ENCODE measurements around the gene STK11.
"Not testable (repeated sequence)": the region's sequence is repeated elsewhere in the genome, so short reads cannot be mapped to it uniquely, and the experiment has no call there.

Gene STK11

DNA sequence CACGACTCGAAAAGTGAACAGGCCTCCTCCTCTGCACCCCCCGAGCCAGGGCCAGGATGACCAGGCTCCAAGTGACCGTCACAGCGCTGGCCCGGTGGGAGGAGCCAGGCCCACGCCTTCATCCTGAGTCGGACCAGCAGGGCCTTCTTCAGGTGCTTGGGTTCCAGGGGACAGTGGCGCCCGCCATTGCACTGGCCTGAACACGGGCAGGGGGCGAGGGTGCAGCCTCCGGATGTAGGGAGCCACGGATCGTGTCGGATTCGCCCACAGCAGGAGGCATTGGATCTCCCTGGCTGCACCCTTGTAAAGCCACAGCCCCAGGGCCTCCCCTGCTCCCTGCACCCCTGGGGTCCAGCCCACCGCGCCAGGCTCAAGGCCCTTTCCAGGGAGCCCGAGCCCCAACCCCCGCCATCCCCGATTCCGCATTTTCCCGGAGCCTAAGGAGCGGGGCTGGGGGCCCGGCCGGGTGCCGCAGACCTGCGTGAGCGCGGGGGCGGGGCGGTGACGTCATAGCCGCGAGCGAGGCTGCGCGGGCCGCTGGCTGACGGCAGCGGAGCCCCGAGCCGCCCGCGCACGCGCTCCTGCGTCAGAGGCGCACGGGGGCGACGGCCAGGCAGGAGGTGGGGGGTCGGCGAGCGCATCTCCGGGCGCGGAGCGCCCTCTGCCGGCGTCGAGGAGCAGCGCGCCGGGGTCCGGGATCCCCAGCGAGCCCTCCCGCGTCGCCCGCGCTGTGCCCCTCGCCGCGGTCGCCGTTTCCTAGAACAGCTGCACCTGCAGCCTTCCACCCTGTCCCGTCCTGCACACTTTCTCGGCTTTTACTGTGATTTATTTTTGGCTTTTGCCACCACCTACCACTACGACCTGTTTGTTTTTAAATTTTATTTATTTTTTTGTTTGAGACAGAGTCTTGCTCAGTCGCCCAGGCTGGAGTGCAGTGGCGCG lies 34.5 kb downstream of the STK11 start:
- peak; percentile 77 for DNase-seq (ENCODE audit: extremely low read depth, low read depth)
- TF ChIP-seq, protein P1, sequence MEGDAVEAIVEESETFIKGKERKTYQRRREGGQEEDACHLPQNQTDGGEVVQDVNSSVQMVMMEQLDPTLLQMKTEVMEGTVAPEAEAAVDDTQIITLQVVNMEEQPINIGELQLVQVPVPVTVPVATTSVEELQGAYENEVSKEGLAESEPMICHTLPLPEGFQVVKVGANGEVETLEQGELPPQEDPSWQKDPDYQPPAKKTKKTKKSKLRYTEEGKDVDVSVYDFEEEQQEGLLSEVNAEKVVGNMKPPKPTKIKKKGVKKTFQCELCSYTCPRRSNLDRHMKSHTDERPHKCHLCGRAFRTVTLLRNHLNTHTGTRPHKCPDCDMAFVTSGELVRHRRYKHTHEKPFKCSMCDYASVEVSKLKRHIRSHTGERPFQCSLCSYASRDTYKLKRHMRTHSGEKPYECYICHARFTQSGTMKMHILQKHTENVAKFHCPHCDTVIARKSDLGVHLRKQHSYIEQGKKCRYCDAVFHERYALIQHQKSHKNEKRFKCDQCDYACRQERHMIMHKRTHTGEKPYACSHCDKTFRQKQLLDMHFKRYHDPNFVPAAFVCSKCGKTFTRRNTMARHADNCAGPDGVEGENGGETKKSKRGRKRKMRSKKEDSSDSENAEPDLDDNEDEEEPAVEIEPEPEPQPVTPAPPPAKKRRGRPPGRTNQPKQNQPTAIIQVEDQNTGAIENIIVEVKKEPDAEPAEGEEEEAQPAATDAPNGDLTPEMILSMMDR (IDR thresholded peaks at IDR 0.05; ENCODE audit: low read depth, low read length) = peak; percentile 50

DNA sequence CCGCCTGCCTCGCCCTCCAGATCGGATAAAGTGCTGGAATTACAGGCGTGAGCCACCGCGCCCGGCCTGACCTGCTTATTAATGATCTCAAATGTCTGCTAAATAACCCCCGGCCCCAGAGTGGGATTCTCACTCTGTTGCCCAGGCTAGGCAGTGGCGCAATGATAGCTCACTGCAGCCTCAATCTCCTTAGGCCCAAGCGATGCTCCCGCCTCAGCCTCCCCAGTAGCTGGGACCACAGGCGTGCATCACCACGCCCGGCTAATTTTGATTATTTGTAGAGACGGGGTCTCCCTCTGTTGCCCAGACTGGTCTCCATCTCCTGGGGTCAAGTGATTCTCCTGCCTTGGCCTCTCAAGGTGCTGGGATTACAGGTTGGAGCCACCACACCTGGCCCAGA lies 35.3 kb downstream of the STK11 start:
- TF ChIP-seq, protein P1 (IDR thresholded peaks at IDR 0.05; ENCODE audit: low read depth, low read length) = no peak
- no peak for DNase-seq (ENCODE audit: extremely low read depth, low read depth)

DNA sequence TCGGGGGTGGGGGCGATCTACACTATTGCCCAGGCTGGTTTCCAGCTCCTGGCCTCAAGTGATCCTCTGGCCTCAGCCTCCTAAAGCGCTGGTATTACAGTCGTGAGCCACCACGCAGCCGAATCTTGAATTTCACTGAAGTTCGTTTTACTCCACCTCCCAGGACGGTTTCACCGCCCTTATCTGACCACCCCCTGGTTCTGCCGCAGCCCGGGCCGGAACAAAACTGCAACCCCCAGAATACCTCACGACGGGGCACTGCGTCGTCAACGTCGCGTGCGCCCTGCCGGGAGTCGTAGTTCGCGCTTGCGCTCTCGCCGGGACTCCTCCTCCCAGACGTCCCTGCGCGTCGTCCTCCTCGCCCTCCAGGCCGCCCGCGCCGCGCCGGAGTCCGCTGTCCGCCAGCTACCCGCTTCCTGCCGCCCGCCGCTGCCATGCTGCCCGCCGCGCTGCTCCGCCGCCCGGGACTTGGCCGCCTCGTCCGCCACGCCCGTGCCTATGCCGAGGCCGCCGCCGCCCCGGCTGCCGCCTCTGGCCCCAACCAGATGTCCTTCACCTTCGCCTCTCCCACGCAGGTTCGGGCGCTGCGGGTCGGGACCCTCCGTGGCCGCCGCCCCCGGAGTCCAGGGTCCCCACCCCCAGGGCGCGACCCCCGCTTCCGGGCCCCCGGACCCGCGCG lies 36.0 kb downstream of the STK11 start, which contains the start of gene ATP5F1D:
TSS of gene ATP5F1D (plus strand) at position 335 of the 679 bp plus-strand sequence. CDS start at position 435, 100 bp downstream.
- DNase-seq (ENCODE audit: extremely low read depth, low read depth) = peak; percentile 85
- TF ChIP-seq, protein P1 (IDR thresholded peaks at IDR 0.05; ENCODE audit: low read depth, low read length) = no peak

DNA sequence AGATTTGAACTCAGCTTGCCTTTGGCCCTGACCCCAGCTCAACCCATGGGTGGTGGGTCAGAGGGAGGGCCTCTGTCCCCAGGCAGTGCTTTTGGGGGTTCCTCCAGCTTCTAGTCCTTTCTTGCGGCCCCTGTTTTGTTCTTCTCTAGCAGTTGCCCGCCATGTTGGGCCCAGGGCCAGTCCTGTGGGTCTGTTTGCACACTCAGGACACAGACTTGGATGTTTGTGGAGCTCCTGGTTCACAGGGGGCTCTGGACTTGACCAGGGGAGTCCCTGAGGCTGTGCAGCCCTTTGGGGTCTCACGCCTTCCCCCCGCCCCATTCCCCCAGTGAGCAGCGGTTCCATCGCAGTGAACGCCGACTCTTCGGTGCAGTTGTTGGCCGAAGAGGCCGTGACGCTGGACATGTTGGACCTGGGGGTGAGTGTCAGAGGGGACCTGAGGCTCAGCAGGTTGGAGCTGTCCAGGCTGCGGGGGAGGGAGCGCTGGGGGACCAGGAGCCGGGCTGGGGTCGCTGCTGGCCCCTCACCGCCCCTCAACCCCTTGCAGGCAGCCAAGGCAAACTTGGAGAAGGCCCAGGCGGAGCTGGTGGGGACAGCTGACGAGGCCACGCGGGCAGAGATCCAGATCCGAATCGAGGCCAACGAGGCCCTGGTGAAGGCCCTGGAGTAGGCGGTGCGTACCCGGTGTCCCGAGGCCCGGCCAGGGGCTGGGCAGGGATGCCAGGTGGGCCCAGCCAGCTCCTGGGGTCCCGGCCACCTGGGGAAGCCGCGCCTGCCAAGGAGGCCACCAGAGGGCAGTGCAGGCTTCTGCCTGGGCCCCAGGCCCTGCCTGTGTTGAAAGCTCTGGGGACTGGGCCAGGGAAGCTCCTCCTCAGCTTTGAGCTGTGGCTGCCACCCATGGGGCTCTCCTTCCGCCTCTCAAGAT lies 38.5 kb downstream of the STK11 start:
- TF ChIP-seq, protein P1 (IDR thresholded peaks at IDR 0.05; ENCODE audit: low read depth, low read length) = peak; percentile 97

DNA sequence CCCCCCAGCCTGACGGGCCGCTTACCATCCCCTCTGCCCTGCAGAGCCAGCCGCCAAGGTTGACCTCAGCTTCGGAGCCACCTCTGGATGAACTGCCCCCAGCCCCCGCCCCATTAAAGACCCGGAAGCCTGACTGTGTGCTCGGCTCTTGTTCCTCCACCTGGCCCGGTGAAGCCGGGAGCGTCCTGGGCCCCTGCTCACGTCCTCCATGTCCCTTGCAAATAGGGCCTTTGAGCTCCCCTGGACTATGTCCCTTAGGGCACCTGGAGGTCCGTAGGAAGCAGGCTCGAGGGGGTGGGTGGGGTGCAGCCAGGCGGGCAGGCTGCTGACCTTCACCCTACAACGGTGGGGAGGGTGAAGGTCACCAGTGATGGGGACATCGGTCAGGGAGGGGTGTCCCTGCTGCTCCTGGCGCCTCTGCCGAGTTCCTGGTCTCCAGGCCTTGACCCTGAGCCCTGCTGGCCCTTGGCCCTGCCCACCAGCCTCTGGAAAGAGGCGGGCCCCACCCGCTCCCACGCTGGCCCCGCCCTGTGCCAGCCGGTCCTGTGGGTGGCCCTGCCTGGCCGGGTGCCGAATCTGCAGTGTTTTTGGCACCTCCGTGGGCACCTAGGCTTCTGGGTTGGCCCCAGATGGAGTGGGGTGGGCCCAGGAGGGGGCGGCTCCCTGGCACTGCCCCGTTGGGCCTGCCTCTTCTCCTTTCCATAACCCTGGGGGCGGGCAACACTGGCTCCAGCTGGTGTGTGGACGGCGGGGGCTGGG lies 39.3 kb downstream of the STK11 start:
- no peak for DNase-seq (ENCODE audit: extremely low read depth, low read depth)
- TF ChIP-seq, protein P1 (IDR thresholded peaks at IDR 0.05; ENCODE audit: low read depth, low read length) = no peak

More for the DNA sequence above, 38.5 kb downstream of the STK11 start:
- peak; percentile 65 for DNase-seq (ENCODE audit: extremely low read depth, low read depth)

DNA sequence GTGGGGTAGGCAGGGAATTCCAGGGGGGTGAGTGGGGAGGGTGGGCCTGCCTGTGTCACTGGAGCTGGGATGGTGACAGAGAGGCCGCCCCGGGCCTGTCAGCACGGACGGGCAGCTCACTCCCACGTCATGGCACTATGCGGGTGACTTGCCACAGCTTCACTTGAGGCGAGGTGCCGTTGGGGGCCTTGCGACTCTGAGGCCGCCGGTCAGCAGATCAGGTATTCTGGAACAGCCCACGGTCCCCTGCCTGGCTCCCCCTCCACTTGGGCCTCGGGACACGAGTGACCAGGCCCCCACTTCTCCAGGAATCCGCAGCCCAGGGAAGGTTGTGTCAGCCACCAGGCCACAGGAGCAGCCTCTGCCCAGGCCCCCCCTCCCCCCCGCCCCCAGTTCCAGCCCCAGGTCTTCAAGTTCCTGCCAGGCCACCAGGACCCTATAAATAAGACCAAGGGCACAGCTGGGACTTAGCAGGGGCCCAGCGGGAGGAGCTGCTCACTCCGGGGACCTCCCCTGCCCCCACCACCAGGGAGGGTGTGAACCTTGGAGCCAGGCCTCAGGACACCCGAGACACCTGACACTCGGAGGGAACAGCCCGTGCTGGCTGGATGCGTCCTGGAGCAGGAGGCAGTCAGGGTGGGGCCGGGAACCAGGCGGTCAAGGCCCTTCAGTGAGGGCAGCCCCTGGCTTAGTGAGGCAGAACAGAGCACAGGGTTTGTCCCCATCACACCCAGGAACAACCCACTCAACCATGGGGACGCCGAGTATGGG lies 40.1 kb downstream of the STK11 start:
- TF ChIP-seq, protein P1 (IDR thresholded peaks at IDR 0.05; ENCODE audit: low read depth, low read length) = no peak
- DNase-seq (ENCODE audit: extremely low read depth, low read depth) = no peak

DNA sequence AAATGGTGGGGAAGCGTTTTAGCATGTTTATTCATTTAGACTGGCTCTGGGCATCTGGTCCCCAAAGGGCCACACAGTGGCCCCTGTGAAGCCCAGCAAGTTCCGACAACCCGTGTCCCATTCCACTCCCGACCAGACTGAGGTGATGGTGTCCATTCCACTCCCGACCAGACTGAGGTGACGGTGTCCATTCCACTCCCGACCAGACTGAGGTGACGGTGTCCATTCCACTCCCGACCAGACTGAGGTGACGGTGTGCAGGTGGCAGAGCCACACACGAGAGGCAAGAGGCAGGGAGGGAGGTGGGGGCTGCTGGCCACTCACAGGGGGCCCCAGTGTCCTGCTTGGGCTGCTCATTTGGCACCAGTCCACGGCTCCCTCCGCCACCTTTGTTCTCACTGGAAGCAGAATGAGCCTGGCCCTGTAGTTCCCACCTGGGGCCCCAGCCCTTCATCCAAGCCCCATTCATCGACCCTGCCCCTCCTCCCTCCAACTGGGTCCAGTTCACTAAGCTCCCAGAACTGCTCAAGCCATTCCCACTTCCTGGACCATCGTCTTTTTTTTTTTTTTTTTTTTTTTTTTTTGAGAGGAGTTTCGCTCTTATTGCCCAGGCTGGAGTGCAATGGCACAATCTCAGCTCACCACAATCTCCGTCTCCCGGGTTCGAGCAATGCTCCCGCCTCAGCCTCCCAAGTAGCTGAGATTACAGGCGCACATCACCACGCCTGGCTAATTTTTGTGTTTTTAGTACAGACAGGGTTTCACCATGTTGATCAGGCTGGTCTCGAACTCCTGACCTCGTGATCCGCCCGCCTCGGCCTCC lies 40.9 kb downstream of the STK11 start:
- DNase-seq (ENCODE audit: extremely low read depth, low read depth) = not testable (repeated sequence)

All from AG09319 (cell line).